SH-SY5Y (cell line): Measurements from ENCODE around the gene HCN4.
A peak's percentile ranks its signal among the peaks of the same experiment; 100 is the strongest.

Source experiments
- GATA2 ChIP-seq: IDR thresholded peaks from 2 replicates; pipeline ENCODE4 v1.6.1; 2011; ENCODE audit warnings: mild to moderate bottlenecking, low read depth, low read length
- GATA3 ChIP-seq: IDR thresholded peaks from 2 replicates; pipeline ENCODE4 v1.6.1; 2011; ENCODE audit warnings: low read depth, mild to moderate bottlenecking, low read length, moderate library complexity

Gene HCN4

GRCh38 chr15:73386886-73387506 lies 18.2 kb upstream of the HCN4 start:
- TF ChIP-seq GATA3 = no peak
- no peak for TF ChIP-seq GATA2

GRCh38 chr15:73386238-73386637 lies 17.5 kb upstream of the HCN4 start:
- TF ChIP-seq GATA2 (no peak), GATA3 (no peak)

GRCh38 chr15:73385205-73385604 lies 16.4 kb upstream of the HCN4 start:
- TF ChIP-seq GATA2 (no peak), GATA3 (no peak)

- TF ChIP-seq GATA2 = no peak
- no peak for TF ChIP-seq GATA3
Measured at GRCh38 chr15:73383310-73384189, 14.8 kb upstream of the HCN4 start.

- TF ChIP-seq GATA3 (no peak), GATA2 (no peak)
Measured at GRCh38 chr15:73382115-73382514, 13.4 kb upstream of the HCN4 start.

- no peak for TF ChIP-seq GATA3
- no peak for TF ChIP-seq GATA2
Measured at GRCh38 chr15:73380661-73381060, 11.9 kb upstream of the HCN4 start.

- no peak for TF ChIP-seq GATA3
- TF ChIP-seq GATA2 = no peak
Measured at GRCh38 chr15:73378089-73378488, 9.3 kb upstream of the HCN4 start.

GRCh38 chr15:73375755-73376305 lies 7.1 kb upstream of the HCN4 start:
- TF ChIP-seq GATA2 (no peak), GATA3 (no peak)

GRCh38 chr15:73375012-73375411 lies 6.3 kb upstream of the HCN4 start:
- TF ChIP-seq GATA3 (no peak), GATA2 (peak; percentile 37; the same call in 1 of the 2 replicates)

- no peak for TF ChIP-seq GATA3
- no peak for TF ChIP-seq GATA2
Measured at GRCh38 chr15:73374604-73375003, 5.8 kb upstream of the HCN4 start.

- no peak for TF ChIP-seq GATA2
- no peak for TF ChIP-seq GATA3
Measured at GRCh38 chr15:73373221-73373620, 4.5 kb upstream of the HCN4 start.

- TF ChIP-seq GATA2 = no peak
- TF ChIP-seq GATA3 = no peak
Measured at GRCh38 chr15:73371812-73372211, 3.1 kb upstream of the HCN4 start.

- TF ChIP-seq GATA2 = no peak
- no peak for TF ChIP-seq GATA3
Measured at GRCh38 chr15:73370151-73370550, 1.4 kb upstream of the HCN4 start.

- TF ChIP-seq GATA3 (no peak), GATA2 (no peak)
Measured at GRCh38 chr15:73369154-73369694, 466 bp upstream of the HCN4 start.

GRCh38 chr15:73367624-73368300 lies 996 bp downstream of the HCN4 start:
- TF ChIP-seq GATA2 = no peak
- no peak for TF ChIP-seq GATA3
